GM10248 (cell line): ENCODE measurements around the gene PIK3CG.
"Not testable (repeated sequence)": the region's sequence is repeated elsewhere in the genome, so short reads cannot be mapped to it uniquely, and the experiment has no call there.

Experiments used
- CTCF ChIA-PET: fragments of 300-600 bp; sonication (Branson Sonifier 250); formaldehyde crosslinking; extraction: SDS; loops from one replicate; lab custom pipeline; 2021; ENCODE audit warnings: antibody characterized with exemption; lab: Yijun Ruan, JAX
- POLR2A ChIA-PET: fragments of 350-650 bp; sonication (Branson Sonifier 250); formaldehyde crosslinking; extraction: SDS; loops from one replicate; lab custom pipeline; 2020; ENCODE audit warnings: antibody characterized with exemption; lab: Yijun Ruan, JAX
- DNase-seq: peaks from one replicate; pipeline ENCODE4 v3.0.0; 2012; ENCODE audit errors: extremely low spot score
- CTCF ChIP-seq: IDR thresholded peaks from 2 replicates; pipeline ENCODE4 v1.5.1; 2012; ENCODE audit warnings: mild to moderate bottlenecking, low read depth; ENCODE audit errors: extremely low read depth, missing control alignments, control extremely low read depth

The PIK3CG gene

GRCh38 chr7:106841896-106842390 lies 23.1 kb upstream of the PIK3CG start:
- no peak for DNase-seq
- POLR2A ChIA-PET: no interaction called here

GRCh38 chr7:106844279-106844997 lies 20.6 kb upstream of the PIK3CG start:
- ChIA-PET CTCF (interaction anchor here (0.8 to 1.2 kb wide), 2 partner anchors 71 to 302 kb away, joined by 3 read pairs; no protein-coding TSS in a partner anchor), POLR2A (no interaction called here)
- no peak for DNase-seq
- no peak for TF ChIP-seq CTCF

More at GRCh38 chr7:106841896-106842390, 23.1 kb upstream of the PIK3CG start:
- CTCF ChIA-PET: no interaction called here
- TF ChIP-seq CTCF: no peak

- POLR2A ChIA-PET: no interaction called here
Observed at GRCh38 chr7:106848049-106848448, 17.0 kb upstream of the PIK3CG start.

GRCh38 chr7:106848851-106849442 lies 16.1 kb upstream of the PIK3CG start:
- no peak for DNase-seq
- TF ChIP-seq CTCF: no peak
- CTCF ChIA-PET: interaction anchor here (2.7 kb wide), 1 partner anchor 11 kb away, joined by 10 read pairs; no protein-coding TSS in a partner anchor
- POLR2A ChIA-PET: no interaction called here

More at GRCh38 chr7:106848049-106848448, 17.0 kb upstream of the PIK3CG start:
- no peak for DNase-seq
- CTCF ChIA-PET: interaction anchor here (2.7 kb wide), 1 partner anchor 12 kb away, joined by 10 read pairs; no protein-coding TSS in a partner anchor
- no peak for TF ChIP-seq CTCF

GRCh38 chr7:106851632-106852031 lies 13.4 kb upstream of the PIK3CG start:
- POLR2A ChIA-PET, CTCF ChIA-PET, DNase-seq: not testable (repeated sequence)

GRCh38 chr7:106853250-106853908 lies 11.7 kb upstream of the PIK3CG start:
- DNase-seq: no peak
- ChIA-PET POLR2A (no interaction called here), CTCF (interaction anchor here (1.2 kb wide), 1 partner anchor 117 kb away, joined by 3 read pairs; no protein-coding TSS in a partner anchor)
- no peak for TF ChIP-seq CTCF
